NOMO-1 treated with DMSO at 0.1 percent for 48 hours (cell line): ENCODE measurements around the gene ELK1.

Experiments used
- DNase-seq: peaks from one replicate; lab custom pipeline; 2025; ENCODE audit not compliant: unreplicated experiment; lab: John Stamatoyannopoulos, UW

The ELK1 gene

DNA sequence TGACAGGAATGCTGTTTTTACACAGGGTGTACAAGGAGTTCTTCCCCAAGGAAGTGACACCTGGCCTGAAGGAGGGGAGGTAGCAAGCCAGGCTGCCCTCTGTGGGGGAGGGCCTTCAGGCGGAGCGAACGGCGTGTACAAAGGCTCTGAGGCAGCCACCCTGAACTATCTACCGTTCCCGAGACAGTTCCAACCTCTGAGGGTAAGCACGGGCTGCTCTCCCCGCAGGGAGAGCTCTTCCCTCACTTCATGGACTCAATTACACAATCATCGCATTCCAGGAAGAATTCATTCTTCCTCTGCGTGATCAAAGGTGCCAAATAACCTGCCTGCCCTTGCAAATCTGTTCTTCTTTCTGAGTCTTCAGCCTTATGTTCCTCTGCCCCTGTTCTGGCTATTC lies 4.8 kb downstream of the ELK1 start:
- DNase-seq = no peak

DNA sequence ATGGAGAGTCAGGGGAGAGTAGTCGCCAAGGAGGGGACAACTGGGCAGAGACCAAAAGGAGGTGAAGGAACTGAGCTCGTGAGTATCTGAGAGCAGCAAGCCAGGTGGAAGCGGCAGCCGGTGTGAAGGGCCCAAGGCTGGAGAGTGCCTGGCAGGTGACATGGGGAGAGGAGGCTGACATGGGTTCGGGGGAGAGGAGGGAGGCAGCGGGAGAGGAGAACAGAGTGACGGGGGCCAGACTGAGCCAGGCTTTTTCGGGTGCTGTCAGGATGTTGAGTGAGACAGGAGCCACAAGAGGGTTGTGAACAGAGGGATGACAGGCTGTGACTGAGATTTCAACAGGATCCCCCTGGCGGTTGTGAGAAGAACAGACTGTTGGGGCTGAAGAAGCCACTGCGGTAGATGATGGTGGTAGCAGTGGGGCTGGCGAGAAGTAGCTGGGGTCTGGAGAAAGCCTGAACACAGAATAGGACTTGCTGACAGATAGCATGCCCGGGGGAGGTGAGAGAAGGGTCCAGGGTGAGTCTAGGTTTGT lies 5.7 kb downstream of the ELK1 start:
- DNase-seq = no peak

DNA sequence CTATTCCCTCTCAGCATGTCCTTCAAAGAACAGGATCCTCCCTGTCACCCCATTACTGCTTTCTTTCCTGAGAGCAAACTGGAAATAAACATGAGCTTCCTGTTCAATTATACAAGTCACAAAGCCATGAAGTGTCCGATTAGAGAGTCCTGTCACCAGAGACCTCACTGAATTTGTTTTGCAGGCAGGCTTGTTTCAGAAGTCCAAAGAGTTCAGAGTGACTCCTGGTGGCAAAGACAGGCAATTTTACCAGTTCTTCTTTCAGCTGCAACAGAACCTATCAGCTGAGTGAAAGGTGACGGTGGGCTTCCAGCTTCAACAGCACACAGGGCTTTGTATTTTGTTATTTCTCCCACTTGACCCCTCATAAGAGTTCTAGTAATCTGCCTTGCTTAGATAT lies 6.4 kb downstream of the ELK1 start:
- DNase-seq = peak; percentile 11

DNA sequence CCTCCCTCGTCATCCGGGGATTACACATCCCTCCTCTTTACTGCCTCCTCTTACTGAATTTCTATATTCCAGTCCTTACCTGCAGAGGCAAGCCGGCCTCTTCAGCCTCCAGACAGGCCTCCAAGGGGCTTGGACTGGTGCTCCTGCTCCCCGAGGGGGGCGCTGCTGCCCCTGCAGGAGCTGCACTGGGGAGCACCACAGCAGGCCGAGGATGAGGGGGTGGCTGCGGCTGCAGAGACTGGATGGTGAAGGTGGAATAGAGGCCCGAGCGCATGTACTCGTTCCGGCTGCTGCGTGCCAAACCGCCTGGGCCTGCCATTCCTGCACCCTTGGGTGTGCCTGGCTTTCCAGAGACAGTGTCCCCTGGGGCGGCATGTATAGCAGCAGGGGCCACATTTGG lies 11.5 kb downstream of the ELK1 start:
- no peak for DNase-seq

DNA sequence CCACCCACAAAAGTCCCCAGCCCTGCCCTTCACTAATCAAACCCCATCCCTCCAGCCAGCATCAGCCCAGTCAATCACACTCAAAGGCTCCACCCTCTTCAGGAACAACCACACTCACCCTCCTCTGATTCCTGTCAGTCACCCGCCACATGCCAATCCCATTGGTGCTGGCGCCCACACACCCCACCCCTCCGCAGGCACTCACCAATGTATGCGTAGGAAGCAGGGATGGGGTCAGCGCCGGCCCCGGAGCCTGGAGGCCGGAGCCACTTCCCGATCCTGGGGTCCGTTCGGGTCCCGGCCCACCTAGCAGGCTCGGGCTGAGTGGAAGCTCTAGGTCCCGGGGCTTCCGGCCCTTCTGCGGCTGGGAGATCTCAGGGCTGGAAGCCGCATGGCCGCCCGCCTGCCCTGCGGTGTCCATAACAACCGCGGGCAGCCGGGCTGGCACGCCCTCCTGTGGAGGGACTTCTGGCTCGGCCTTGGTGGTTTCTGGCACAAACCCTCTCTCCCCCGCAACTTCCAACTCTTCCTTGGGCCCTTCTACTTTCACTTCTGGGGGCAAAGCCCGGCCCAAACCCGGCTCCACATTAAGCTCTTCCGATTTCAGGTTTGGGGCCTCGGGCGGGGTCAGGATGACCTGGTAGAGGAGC lies 12.7 kb downstream of the ELK1 start:
- DNase-seq = no peak

DNA sequence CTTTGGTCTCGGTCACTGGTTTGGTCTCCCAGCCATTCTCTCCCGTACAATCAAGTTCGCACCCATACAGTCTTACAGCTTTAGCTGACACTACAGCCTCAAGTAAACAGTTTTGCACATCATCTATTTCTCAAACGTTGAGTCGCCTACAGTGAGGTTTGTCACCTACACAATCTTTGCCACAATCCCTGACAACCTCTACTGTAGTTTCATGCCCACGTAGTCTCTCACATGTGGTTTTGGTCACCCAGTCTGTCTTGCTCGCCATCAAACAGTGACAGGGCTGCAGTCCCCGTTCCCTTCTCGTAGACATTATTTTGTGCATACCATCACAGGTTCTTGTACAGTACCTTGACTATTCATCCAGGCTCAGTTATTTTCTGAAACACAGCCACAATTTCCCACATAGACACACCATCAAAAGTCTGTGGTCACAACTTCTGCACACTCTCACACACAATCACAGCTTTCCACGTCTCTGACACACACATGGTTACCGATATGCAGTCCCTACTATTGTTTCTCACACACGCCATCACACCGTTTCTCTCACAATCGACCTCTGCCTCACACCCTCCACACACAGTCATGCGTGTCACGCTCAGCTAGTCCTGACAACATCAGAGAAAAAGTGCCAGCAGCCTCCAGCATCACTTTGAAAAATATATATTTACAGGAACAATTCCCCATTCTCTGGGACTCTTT lies 15.3 kb downstream of the ELK1 start:
- DNase-seq = no peak

DNA sequence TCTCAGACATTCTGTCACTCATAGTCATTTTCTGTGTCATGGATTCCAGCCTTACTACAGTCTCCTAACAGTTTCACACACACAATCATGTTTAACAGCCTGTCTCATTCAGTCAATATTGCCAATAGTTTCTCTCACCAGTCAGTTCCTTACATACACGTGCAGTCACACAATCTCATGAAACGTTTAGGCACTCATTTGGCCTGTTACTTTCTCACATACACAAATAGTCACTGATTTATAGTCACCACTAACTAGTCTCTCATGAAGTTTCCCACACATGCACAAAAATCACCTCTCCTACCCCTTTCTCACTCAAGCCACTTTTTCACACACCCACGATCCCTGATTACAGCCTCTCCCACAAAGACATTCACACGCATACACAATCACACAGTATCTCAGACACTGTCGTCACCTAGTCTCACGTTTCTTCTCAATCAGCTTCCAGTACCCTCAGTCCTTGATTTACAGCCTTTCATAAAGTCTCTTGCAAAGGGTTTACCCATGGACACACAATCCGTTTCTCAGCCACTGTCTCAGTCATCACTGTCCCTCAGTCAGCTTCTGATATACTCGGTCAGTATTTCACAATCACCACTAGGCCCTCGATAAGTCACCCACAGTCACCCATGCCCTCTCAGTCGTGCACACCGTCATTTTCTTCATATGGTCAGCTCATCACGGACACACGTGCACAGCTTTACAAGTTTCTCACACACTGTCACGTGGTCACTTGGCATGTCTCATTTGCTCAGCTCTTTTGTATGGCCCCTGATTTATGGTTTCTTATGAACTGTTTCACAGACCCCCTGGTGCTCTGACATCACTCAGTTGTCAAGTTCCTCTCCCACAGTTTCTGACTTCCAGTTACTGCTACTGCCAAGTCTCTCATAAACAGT lies 16.4 kb downstream of the ELK1 start:
- DNase-seq = no peak

DNA sequence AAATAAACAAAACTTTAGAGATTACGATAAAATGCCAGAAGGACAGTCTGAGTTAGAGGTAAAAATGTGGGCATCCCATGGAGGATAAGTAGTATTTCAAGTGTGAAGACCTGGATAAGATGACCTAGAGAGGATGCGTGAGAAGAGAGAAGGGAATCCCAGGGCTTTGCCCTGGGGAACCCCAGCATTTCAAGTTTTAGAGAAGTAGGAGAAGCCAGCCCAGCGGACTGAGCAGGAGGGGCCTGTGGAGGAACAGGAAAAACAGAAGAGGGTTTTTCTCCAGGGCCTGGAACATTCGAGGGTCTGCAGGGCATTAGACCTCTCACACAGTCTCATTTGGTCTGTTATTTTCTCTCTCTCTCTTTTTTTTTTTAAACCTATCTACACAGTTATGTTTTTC lies 17.7 kb downstream of the ELK1 start:
- no peak for DNase-seq

DNA sequence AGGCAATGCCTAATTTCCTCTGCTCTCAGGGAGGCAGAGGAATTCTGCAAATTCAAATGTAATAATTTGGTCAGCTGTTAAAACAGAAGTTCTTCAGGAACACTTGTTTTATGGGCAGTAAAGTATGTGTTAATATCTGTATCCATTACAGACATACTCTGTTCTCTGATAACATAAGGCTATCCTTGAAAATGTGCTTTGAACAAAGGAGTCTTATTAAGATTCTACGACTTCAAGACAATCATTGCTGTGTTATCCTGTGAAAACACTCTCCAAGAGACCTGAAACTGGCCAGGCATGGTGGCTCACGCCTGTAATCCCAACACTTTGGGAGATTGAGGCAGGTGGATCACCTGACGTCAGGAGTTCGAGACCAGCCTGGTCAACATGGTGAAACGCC lies 18.7 kb downstream of the ELK1 start:
- no peak for DNase-seq

DNA sequence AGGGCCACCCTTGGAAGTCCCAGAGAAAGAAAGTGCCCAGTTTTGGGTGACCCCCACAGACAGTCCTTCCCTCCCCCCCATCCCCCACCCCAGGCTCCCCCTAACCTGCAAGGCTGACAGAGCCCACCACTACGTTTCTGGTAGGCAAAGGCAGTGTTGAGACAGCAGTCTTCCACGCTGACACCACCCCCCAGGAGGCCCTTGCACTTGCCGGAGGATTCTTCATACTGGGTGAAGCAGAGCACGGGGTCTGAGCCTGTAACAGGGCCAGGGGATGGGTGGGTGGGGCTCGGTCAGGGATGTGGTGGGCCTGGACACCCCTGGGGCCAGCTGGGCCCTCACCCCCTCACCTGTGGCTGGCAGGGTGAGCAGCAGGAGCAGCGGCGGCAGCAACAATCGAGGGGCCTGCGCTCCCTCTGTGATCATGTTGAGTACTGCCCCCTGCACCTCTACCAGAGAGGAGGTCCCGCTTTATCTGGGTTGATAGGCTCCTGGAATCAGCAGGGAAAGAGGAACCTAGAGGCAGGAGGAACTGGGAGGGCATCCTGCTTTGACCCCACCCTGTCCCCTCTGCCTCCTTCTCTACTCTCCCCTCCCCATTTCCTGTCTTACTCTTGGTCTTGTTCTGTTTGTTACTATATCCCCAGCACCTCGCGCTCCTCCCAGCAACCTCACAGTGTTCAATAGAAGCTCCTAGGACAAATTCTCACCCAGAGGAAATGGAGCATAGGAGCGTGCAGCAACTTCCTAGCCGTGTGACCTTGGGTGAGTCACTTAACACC lies 20.8 kb downstream of the ELK1 start, which contains the start of gene CFP:
CFP (minus strand) TSS at position 512 of the 782 bp plus-strand sequence; CDS start at position 426, 86 bp downstream.
- DNase-seq = peak; percentile 48

DNA sequence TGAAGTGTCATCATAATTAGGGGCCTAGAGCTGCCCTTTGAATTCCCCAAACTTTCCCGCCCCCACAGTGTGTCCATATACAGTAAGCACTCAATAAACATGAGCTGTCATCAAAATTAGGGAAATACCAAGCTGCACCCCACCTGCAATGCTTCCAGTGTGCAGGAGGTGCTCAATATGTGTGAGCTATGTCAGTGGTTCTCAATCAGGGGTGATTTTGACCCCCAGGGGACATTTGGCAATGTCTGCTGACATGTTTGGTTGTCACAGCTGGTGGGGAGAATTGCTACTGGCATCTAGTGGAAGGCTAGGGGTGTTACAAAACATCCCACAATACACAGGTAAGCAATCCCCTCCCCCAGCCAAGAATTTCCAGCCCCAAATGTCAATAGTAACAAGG lies 21.4 kb downstream of the ELK1 start:
- no peak for DNase-seq

DNA sequence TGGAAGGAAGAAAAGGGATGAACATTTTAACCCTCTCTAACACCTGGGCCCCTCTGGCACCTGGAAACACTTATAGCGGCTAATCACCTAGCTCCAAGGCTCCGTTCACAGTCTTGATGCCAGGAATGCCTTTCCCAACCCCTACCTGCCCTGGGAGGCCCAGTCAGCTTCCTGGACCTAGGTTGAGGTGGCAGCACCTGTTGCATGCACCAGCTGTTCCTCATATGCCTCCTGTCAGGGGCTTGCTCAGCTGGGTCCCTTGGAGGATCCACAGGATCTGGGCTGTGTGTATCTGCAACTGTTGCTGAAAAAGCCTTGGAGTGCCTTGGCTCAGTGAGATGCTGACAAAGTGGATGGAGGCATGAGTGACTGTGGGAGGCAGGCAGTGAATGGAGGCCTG lies 25.0 kb downstream of the ELK1 start:
- no peak for DNase-seq

DNA sequence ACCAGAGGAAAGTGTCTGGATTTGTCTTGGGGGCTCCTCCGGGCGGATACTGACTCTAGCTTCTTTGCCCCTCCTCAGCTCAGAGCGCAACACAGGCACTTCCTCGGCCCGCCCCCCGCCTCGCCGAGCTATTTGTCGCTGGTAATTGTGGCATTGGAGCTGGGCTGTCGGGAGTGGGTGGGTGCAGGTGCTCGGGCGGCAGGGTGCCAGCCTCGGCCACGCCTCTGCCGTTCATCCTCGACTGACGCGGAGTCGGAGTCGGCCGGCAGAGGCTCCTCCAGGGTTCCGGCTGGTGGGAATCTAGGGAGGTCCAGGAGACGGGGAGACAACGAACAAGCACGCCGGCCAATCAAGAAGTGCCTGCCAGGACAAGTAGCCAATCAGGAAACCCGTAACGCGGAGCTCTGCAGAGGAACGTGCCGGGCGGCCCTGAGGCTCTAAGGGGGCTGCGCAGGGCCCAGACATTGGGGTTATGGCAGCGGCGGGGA lies 26.8 kb downstream of the ELK1 start:
- DNase-seq = no peak

DNA sequence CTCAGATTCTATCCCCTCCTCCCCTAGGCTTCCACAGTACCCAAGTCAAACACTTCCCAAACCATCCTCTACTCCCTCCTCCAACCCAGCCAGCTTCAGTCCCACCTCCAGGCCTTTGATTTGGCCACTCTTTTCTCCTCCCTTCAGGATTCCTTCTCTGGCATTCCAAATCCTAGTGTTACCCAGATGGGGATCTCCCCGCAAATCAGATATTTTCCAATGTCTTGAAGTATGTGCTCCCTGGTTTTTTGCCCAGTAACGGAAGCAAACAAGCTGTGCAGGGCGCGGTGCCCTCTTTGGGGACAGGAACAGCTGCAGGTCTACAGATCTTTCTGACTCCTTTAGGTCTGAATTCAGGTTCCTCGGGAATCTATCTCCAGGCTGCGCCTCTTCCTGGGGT lies 28.5 kb downstream of the ELK1 start:
- DNase-seq = no peak

DNA sequence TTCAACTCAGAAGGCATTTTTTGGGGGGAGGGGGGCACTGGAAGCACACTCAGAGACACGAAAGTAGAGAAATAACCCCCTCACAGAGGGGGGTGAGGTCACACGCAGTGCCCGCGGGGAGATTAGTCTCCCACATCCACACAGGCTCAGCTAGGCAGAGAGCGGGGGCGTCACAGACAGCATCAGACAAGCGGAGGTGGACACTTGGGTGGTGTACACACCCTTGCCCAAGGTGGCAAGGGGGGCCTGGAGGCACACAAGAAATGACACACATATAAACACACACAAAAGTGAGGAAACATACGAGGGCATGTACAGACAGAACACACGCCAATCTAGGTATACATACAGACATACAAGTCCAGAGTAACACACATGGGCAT lies 30.1 kb downstream of the ELK1 start:
- no peak for DNase-seq

DNA sequence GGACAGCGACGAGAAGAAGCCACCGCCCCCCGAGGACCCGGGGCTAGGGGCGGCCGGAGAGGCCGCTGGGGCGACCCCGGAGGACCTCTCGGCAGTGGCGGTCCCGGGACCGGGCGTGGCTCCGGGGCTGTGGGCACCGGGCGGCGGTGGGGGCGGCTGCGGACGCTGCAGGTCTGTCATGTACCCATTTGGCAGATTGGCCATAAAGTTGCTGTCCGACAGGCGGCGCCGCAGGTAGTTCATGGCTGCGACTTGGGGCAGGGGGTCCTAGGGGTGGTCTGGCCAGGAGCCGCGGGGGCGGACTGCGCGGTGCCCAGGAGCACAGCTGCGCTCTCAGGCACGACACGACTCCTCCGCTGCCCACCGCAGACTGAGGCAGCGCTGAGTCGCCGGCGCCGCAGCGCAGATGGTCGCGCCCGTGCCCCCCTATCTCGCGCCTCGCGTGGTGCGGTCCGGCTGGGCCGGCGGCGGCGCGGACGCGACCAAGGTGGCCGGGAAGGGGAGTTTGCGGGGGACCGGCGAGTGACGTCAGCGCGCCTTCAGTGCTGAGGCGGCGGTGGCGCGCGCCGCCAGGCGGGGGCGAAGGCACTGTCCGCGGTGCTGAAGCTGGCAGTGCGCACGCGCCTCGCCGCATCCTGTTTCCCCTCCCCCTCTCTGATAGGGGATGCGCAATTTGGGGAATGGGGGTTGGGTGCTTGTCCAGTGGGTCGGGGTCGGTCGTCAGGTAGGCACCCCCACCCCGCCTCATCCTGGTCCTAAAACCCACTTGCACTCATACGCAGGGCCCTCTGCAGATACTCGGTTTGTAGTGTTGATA lies 30.7 kb downstream of the ELK1 start, which contains the start of gene SYN1:
SYN1 (minus strand) TSS at position 372 of the 817 bp plus-strand sequence; CDS start at position 243, 129 bp downstream.
- DNase-seq = peak; percentile 70

DNA sequence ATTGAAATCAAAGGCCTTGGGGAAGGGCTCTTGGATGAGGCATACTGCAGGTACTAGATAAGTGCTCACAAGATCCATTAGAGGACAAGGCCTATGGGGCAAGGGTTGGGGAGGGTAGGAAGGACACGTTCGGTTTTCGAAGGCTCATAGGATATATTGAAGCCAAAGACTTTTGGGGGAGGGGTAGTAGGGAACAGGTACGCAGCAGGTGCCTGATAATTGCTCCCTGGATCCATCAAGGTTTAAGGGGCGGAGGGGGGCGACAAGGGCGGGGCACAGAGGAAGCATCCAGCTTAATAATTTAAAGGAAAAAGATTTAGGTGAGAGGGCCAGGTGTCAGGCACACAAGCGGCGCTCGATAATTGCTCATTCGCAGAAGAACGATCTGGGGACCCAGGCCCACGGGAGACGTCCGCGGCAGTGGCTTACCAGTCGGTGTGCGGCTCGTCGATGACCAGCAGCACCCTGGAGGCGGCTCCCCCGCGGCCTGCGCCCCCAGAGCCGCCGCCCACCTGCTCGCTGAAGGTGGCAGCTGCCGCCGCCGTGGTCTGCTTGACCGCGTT lies 31.4 kb downstream of the ELK1 start:
- no peak for DNase-seq

DNA sequence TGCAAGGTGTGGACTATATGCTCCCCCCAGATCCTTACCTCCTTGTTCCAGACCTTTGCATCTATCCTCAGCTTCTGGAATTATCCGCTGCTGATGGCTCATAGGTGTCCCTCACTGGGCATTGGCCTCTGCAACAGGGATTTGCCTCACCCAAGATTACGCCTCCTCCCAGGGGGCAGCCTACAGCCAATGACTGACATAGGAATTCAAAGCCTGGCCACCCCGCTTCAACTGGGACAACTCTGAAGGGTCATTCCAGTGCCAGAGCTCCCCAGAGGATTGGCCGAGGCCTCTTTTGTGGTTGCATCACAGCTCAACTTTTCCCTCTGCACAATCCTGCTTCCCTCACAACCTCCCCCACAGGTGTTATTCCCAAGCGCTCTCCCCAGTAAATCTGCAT lies 35.7 kb downstream of the ELK1 start:
- DNase-seq = no peak

DNA sequence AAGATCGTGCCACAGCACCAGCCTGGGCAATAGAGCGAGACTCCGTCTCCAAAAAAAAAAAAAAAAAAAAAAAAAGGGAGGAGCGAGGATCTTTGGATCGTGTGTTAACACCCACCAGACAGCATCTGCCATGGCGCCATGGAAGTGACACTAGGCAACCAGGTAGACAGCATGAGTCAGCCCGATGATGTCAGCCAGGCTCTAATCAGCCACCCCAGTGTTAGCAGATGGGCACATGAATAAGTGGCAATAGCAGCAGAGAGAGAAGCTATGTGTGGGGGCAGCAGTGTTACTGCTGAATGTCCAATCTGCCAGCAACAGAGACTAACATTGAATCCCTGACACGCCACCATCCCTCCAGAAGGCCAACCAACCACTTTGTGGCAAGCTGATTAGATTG lies 37.3 kb downstream of the ELK1 start:
- DNase-seq = no peak
